Central memory CD4-positive, alpha-beta T cell (primary cell): Measurements from ENCODE around the gene RERE.
A peak's percentile ranks its signal among the peaks of the same experiment; 100 is the strongest.

ENCODE experiments used
- DNase-seq: peaks from one replicate; pipeline ENCODE4 v3.0.0; 2022

The RERE gene

DNA sequence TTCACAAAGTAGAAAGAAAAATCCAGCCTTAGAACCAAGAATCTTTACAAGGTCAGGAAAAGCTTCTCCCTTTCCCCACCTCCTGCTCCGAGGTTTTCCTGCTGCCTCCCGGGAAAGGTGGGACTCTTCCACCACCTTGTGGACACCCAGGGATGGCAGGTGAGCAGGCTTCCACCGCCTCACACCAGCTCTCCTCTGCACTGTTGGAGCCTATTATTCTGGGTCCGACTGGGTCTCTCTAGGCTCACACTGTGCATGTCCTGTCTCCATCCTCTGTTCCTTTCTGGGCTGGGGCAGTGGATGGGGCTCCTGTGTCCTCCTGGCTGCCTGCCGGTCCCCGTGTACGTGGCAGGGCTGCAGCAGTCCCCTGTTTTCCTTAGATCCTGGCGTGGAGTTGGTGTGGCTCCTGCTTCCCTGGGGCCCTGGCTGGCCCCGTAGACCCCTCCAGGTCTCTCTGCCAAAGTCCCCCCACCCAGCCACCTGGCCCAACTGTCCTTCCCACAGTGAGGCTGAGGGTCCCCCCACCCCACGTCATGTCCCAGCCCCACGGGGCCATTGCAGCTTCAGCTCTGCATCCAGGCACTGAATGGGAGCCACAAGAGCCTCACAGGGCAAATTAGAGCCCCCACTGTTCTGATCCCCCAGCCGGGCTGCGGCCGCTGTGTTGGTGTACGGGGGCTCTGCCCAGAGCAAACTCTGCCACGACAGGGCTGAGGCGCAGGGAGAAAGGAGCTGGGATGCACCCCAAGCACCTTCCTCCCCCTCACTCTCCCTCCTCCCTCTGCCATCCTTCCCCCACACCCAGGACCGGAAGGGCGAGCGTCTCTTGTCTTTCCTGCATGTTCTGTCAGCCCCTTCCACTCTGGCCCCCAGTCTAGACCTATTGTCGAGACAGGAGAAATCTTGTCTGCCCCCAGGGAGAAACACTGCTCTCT is 502.8 kb downstream of the RERE start:
- DNase-seq = peak; percentile 29

DNA sequence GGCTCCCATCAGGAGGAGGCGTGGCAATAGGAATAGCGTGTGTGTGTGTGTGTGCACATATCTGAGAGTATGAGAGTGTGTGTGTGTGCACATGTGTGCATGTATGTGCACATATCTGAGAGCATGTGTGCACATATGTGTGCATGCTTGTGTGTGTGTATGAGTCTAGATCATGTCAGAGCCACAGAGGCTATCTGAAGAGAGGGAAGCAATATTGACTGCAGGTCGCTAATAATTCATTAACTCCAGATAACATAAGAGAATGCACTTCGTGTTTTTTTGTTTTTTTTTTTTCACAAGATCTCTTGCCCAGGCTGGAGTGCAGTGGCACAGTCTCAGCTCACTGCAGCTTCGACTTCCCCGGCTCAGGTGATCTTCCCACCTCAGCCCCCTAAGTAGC is 504.2 kb downstream of the RERE start:
- DNase-seq = no peak

- DNase-seq = no peak
Observed at GRCh38 chr1:8312235-8313218, 504.9 kb downstream of the RERE start.

DNA sequence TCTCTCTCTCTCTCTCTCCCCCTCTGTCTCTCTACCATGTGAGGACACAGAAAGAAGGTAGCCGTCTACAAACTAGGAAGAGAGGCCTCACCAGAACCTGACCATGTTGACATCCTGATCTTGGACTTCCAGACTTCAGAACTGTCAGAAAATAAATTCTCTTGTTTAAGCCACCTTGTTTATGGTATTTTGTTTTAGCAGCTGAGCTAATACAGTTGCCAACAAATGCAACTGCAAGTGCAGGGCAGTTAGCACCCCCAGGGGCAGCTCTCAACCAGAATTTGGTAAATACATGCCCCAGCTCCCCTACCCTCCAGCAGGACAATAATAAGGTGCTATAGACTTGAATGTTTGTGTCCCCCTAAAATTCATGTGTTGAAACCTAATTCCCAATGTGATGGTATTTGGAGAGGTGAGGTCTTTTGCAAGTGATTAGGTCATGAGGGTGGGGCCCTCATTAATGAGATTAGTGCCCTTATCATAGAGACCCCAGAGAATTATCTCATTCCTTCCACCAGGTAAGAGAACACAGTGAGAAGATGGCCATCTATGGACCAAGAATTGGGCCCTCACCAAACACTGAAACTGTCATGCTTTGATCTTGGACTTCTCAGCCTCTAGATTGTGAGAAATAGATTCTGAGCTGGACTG is 506.2 kb downstream of the RERE start:
- DNase-seq = no peak

DNA sequence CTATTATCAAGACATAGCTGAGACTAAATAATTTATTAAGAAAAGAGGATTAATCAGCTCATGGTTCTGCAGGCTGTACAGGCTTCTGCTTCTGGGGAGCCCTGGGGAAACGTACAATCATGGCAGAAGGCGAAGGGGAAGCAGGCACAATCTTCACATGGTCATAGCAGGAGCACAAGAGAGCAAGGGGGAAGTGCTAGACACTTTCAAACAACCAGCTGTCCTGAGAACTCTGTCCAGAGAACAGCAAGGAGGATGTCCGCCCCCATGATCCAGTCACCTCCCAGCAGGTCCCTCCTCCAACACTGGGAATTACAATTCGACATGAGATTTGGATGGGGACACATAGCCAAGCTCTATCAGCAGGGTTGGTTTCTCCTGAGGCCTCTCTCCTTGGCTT is 509.8 kb downstream of the RERE start:
- DNase-seq = no peak

GRCh38 chr1:8303876-8304275 is 513.6 kb downstream of the RERE start:
- no peak for DNase-seq

- no peak for DNase-seq
Observed at GRCh38 chr1:8303141-8303540, 514.3 kb downstream of the RERE start.
